Measurements from ENCODE around the gene PRKCD.

PRKCD gene

GRCh38 chr3:53155760-53156159, 5.2 kb upstream of the PRKCD start:
- no peak for DNase-seq (ENCODE audit: low read depth)

GRCh38 chr3:53156368-53156834, 4.6 kb upstream of the PRKCD start:
- no peak for DNase-seq (ENCODE audit: low read depth)

GRCh38 chr3:53157974-53158580, 2.9 kb upstream of the PRKCD start:
- DNase-seq (ENCODE audit: low read depth): no peak

GRCh38 chr3:53158765-53159155, 2.2 kb upstream of the PRKCD start:
- no peak for DNase-seq (ENCODE audit: low read depth)

- DNase-seq (ENCODE audit: low read depth): no peak
Measured at GRCh38 chr3:53159156-53160060, 1.6 kb upstream of the PRKCD start.

- no peak for DNase-seq (ENCODE audit: low read depth)
Measured at GRCh38 chr3:53160061-53160659, 849 bp upstream of the PRKCD start.

GRCh38 chr3:53161450-53161819, 426 bp downstream of the PRKCD start:
- no peak for DNase-seq (ENCODE audit: low read depth)

- no peak for DNase-seq (ENCODE audit: low read depth)
Measured at GRCh38 chr3:53161820-53162671, 1.0 kb downstream of the PRKCD start.

- DNase-seq (ENCODE audit: low read depth): no peak
Measured at GRCh38 chr3:53162672-53163443, 1.8 kb downstream of the PRKCD start.

- DNase-seq (ENCODE audit: low read depth): no peak
Measured at GRCh38 chr3:53163444-53164387, 2.7 kb downstream of the PRKCD start.

- DNase-seq (ENCODE audit: low read depth): no peak
Measured at GRCh38 chr3:53164911-53165310, 3.9 kb downstream of the PRKCD start.

GRCh38 chr3:53166206-53166605, 5.2 kb downstream of the PRKCD start:
- DNase-seq (ENCODE audit: low read depth): no peak

GRCh38 chr3:53166781-53167291, 5.8 kb downstream of the PRKCD start:
- DNase-seq (ENCODE audit: low read depth): no peak

- no peak for DNase-seq (ENCODE audit: low read depth)
Measured at GRCh38 chr3:53167418-53168174, 6.6 kb downstream of the PRKCD start.

- DNase-seq (ENCODE audit: low read depth): no peak
Measured at GRCh38 chr3:53168175-53168923, 7.3 kb downstream of the PRKCD start.

- no peak for DNase-seq (ENCODE audit: low read depth)
Measured at GRCh38 chr3:53169045-53169831, 8.2 kb downstream of the PRKCD start.

- DNase-seq (ENCODE audit: low read depth): no peak
Measured at GRCh38 chr3:53169832-53170324, 8.9 kb downstream of the PRKCD start.
